Skeletal muscle cell (primary cell): Measurements from ENCODE around the gene PRSS2.
A peak's percentile ranks its signal among the peaks of the same experiment; 100 is the strongest.

Source experiments
- DNase-seq: peaks from one replicate; pipeline ENCODE4 v3.0.0-alpha.2; 2010; ENCODE audit warnings: low read depth
- H3K4me3 ChIP-seq: 2 replicates; pipeline ENCODE4 v1.5.1; 2011; ENCODE audit warnings: low read depth, mild to moderate bottlenecking, control low read depth, low read length, moderate library complexity

PRSS2 gene

GRCh38 chr7:142812437-142813215 lies 41.9 kb downstream of the PRSS2 start:
- no peak for DNase-seq
- H3K4me3 ChIP-seq = no peak overlapping the region

GRCh38 chr7:142813226-142813625 lies 42.5 kb downstream of the PRSS2 start:
- peak; percentile 52 for DNase-seq
- no peak overlapping the region for H3K4me3 ChIP-seq

GRCh38 chr7:142813699-142814098 lies 42.9 kb downstream of the PRSS2 start:
- no peak overlapping the region for H3K4me3 ChIP-seq
- no peak for DNase-seq

- no peak overlapping the region for H3K4me3 ChIP-seq
- no peak for DNase-seq
Observed at GRCh38 chr7:142814451-142814850, 43.7 kb downstream of the PRSS2 start.

GRCh38 chr7:142815134-142815533 lies 44.4 kb downstream of the PRSS2 start:
- no peak overlapping the region for H3K4me3 ChIP-seq
- no peak for DNase-seq

GRCh38 chr7:142817506-142817905 lies 46.7 kb downstream of the PRSS2 start:
- no peak for DNase-seq
- no peak overlapping the region for H3K4me3 ChIP-seq

GRCh38 chr7:142819530-142819929 lies 48.8 kb downstream of the PRSS2 start:
- H3K4me3 ChIP-seq = no peak overlapping the region

GRCh38 chr7:142822714-142823113 lies 51.9 kb downstream of the PRSS2 start:
- no peak overlapping the region for H3K4me3 ChIP-seq
- DNase-seq = no peak

More at GRCh38 chr7:142819530-142819929, 48.8 kb downstream of the PRSS2 start:
- no peak for DNase-seq
